H1 (cell line): Measurements from ENCODE around the gene ZNF608.

ENCODE experiments used
- ATF2 ChIP-seq: IDR thresholded peaks from 2 replicates; pipeline ENCODE4 v1.6.1; 2012; ENCODE audit warnings: low read length, inconsistent platforms
- CEBPB ChIP-seq: IDR thresholded peaks from 2 replicates; pipeline ENCODE4 v1.6.1; 2012; ENCODE audit warnings: low read depth, low read length
- CHD2 ChIP-seq: IDR thresholded peaks from 2 replicates; pipeline ENCODE4 v1.6.1; 2012; ENCODE audit warnings: low read length, improper control_type of control experiment
- CTCF ChIP-seq, 3 experiments: IDR thresholded peaks; 1 replicate in 2 of 3; 2 replicates in 1 of 3; pipeline versions ENCODE4 v1.5.1 to v1.6.1; 2011; ENCODE audit warnings: low read length in 3 of 3, mild to moderate bottlenecking in 3 of 3, inconsistent platforms in 2 of 3, low read depth in 1 of 3, moderate library complexity in 1 of 3; ENCODE audit not compliant: insufficient read depth in 1 of 3; ENCODE audit errors: control extremely low read depth in 1 of 3
- GABPA ChIP-seq: IDR thresholded peaks from 2 replicates; pipeline ENCODE4 v1.6.1; 2011; ENCODE audit warnings: mild to moderate bottlenecking, low read length, moderate library complexity, borderline replicate concordance; ENCODE audit not compliant: insufficient read depth
- GTF2F1 ChIP-seq: IDR thresholded peaks from 2 replicates; pipeline ENCODE4 v1.6.1; 2012; ENCODE audit warnings: low read depth, low read length, improper control_type of control experiment, borderline replicate concordance
- KDM1A ChIP-seq: fragments of 200-600, 300-600 bp; sonication (generic); IDR thresholded peaks from 2 replicates; pipeline ENCODE4 v1.7.1; 2016; ENCODE audit warnings: mild to moderate bottlenecking, low read length, borderline replicate concordance
- PHF8 ChIP-seq: fragments of 200-600 bp; sonication (generic); conservative IDR thresholded peaks from 2 replicates; pipeline ENCODE4 v1.7.1; 2012; ENCODE audit warnings: low read depth, mild to moderate bottlenecking, inconsistent platforms, low read length, moderate library complexity
- POLR2A ChIP-seq, 2 experiments: IDR thresholded peaks; 1 replicate in 1 of 2; 2 replicates in 1 of 2; pipeline ENCODE4 v1.6.1; 2011; ENCODE audit warnings: low read depth in 2 of 2, low read length in 2 of 2, mild to moderate bottlenecking in 2 of 2; ENCODE audit errors: control extremely low read depth in 1 of 2
- SP1 ChIP-seq: IDR thresholded peaks from 2 replicates; pipeline ENCODE4 v1.6.1; 2011; ENCODE audit warnings: low read depth, low read length
- SUZ12 ChIP-seq: fragments of 200-600 bp; sonication (generic); IDR thresholded peaks from 2 replicates; pipeline ENCODE4 v1.6.1; 2012; ENCODE audit warnings: mild to moderate bottlenecking, inconsistent platforms, low read length, moderate library complexity, mixed read lengths
- USF2 ChIP-seq: IDR thresholded peaks from 2 replicates; pipeline ENCODE4 v1.6.1; 2011; ENCODE audit warnings: low read length, improper control_type of control experiment

- TF ChIP-seq GABPA (no peak), SP1 (no peak), POLR2A (IDR thresholded peaks at IDR 0.05; ENCODE audit: control extremely low read depth in 1 of 2, low read depth in 2 of 2, low read length in 2 of 2) (no peak), CTCF (IDR thresholded peaks at IDR 0.05; ENCODE audit: control extremely low read depth in 1 of 3, insufficient read depth in 1 of 3, low read depth in 1 of 3, low read length in 3 of 3) (no peak), GTF2F1 (no peak), ATF2 (no peak), SUZ12 (no peak), USF2 (no peak), KDM1A (no peak), CHD2 (no peak), CEBPB (no peak), PHF8 (no peak)
Measured at GRCh38 chr5:124741711-124742496, 4.5 kb downstream of the ZNF608 start.
